Ectodermal cell (in vitro differentiated cells): ENCODE measurements around the gene TMEM151B.

Experiments used
- H3K27ac ChIP-seq: 2 replicates; pipeline ENCODE4 v1.7.0; 2013; ENCODE audit warnings: mild to moderate bottlenecking, low read depth, low read length; ENCODE audit not compliant: insufficient read depth, poor library complexity, severe bottlenecking
- H3K27me3 ChIP-seq: 2 replicates; pipeline ENCODE4 v1.7.0; 2013; ENCODE audit warnings: mild to moderate bottlenecking, low read length; ENCODE audit not compliant: insufficient read depth, control insufficient read depth, poor library complexity, severe bottlenecking
- H3K36me3 ChIP-seq: one replicate; pipeline ENCODE4 v1.7.0; 2013; ENCODE audit warnings: low read length; ENCODE audit not compliant: control insufficient read depth, insufficient read depth
- H3K4me1 ChIP-seq: one replicate; pipeline ENCODE4 v1.7.0; 2013; ENCODE audit warnings: low read length; ENCODE audit not compliant: control insufficient read depth, insufficient read depth
- H3K4me3 ChIP-seq: 2 replicates; pipeline ENCODE4 v1.7.0; 2013; ENCODE audit warnings: low read depth, low read length, control low read depth; ENCODE audit not compliant: insufficient read depth
- H3K9me3 ChIP-seq: 2 replicates; pipeline ENCODE4 v1.7.0; 2013; ENCODE audit warnings: mild to moderate bottlenecking, low read length, moderate library complexity; ENCODE audit not compliant: control insufficient read depth
- WGBS, 2 experiments: methylation state at CpG; one replicate each; pipeline ENCODE4 v1.1.7; 2013; ENCODE audit warnings: missing lambda C conversion rate in 2 of 2; 5-methylcytosine and 5-hydroxymethylcytosine counted together

TMEM151B gene

DNA sequence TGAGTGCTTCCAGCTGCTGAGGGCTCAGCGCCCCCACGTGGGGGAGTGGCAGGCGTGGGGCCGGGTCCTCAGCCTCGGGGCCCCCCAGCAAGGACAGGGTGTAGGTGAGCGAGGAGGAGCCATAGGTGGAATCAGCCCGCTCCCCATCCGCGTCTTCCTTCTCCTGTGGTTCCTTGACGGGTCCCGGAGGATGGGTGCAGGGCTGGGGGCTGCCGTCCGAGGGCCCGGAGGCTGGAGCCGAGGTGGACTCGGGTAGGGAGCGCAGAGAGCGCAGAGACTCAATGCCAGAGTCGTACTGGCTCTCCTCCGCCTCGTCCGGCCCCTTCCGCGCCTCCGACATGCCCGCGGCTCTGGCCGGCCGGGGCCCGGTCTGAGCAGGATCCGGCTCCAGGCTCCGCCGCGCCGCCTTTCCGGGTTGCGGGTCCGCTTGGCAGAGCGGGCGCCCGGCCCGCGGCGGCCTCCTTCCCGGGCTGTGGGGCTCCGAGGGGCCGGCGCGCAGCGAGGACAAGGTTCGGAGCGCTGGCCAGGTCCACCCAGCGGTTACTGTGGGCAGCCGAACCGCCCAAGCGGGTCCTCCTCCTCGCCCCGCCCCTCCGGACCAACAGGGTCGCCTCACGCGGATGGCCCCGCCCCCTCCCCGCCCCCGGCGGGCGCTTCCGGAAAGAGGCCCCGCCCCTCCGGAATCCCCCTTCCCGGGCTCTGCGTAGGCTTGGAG, 5.1 kb upstream of the TMEM151B start, which contains the start of gene NFKBIE:
Gene NFKBIE, minus strand, starts transcription at position 545 of the 715 bp plus-strand sequence. Its CDS starts 205 bp downstream, at position 340.
- Histone ChIP-seq H3K27me3 (peaks cover 15% of the 10 kb centered on the region), H3K9me3 (no peaks in the 10 kb centered on the region), H3K4me3 (peak within 1 kb of the TSS; percentile 66), H3K4me1 (peaks cover 46% of the 10 kb centered on the region), H3K27ac (no peak within 1 kb of the TSS), H3K36me3 (peaks cover 4% of the 10 kb centered on the region)
- WGBS, 2 experiments, result 0 to 1% methylated on average over 72 of the region's 72 CpGs

DNA sequence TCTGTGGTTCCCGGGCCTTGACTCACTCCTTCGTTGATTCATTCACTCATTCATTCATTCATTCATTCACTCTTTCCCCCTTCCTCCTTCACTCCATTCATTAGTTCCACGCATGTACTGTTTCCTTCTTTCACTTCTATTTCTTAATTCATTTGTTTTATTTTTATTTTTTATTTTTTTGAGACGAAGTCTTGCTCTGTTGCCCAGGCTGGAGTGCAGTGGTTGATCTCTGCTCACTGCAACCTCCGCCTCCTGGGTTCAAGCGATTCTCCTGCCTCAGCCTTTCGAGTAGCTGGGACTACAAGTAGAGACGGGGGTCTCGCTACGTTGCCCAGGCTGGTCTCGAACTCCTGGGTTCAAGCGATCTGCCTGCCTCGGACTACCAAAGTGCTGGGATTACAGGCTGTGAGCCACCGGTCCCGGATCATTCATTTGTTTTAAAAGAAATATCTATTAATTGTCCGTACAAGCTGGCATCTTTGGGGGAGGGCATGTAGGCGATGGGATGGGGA, 4.5 kb upstream of the TMEM151B start:
- Histone ChIP-seq H3K9me3 (no peaks in the 10 kb centered on the region), H3K4me3 (peak overlapping the region; percentile 66), H3K36me3 (peaks cover 4% of the 10 kb centered on the region), H3K27me3 (peaks cover 17% of the 10 kb centered on the region), H3K4me1 (peaks cover 46% of the 10 kb centered on the region), H3K27ac (no peak overlapping the region)
- 70 to 73% methylated on average over 17 of the region's 17 CpGs for WGBS, 2 experiments

DNA sequence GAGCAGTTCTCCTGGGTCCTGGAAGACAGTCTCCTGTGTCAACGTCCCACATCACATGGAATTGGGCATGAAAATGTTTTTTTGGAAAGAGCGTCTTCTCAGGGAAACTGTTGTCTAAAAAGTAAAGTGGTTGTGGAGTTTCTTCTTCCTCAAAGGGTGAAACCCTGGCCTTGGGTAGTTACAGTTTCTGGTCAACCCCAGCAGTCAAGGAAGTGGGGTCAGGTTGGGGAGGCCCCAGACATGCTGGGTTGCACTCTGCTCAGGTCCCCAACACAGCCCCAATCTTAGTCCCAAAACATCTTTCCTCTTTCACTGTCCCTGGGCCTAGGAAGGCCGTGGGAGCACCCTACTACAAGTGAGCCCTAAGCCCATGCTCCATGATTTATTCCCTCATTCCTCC, 3.9 kb upstream of the TMEM151B start:
- peaks cover 4% of the 10 kb centered on the region for H3K36me3 ChIP-seq
- H3K27me3 ChIP-seq, result peaks cover 18% of the 10 kb centered on the region
- no peaks in the 10 kb centered on the region for H3K9me3 ChIP-seq
- H3K4me3 ChIP-seq, result no peak overlapping the region
- H3K27ac ChIP-seq, result no peak overlapping the region
- H3K4me1 ChIP-seq, result peaks cover 50% of the 10 kb centered on the region
- 90 to 93% methylated on average over 3 of the region's 3 CpGs for WGBS, 2 experiments

DNA sequence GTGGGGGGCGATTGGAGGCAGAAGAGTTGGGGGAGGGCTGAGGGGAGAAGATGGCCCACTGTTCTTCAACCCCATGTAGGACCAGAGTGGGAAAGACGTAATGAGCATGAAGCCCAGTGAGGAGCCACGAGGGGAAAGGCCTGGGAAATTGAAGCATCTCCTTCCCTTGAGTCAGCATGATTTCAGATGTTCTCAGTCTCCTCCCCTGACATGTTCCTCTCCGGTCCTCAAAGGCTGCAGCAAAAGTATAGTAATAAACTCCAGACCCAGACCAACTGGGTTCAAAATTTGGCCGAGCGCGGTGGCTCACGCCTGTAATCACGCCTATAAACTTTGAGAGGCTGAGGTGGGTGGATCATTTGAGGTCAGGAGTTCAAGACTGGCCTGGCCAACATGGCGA, 3.0 kb upstream of the TMEM151B start:
- 87 to 88% methylated on average over 10 of the region's 10 CpGs for WGBS, 2 experiments
- Histone ChIP-seq H3K27ac (no peak overlapping the region), H3K27me3 (peaks cover 20% of the 10 kb centered on the region)

DNA sequence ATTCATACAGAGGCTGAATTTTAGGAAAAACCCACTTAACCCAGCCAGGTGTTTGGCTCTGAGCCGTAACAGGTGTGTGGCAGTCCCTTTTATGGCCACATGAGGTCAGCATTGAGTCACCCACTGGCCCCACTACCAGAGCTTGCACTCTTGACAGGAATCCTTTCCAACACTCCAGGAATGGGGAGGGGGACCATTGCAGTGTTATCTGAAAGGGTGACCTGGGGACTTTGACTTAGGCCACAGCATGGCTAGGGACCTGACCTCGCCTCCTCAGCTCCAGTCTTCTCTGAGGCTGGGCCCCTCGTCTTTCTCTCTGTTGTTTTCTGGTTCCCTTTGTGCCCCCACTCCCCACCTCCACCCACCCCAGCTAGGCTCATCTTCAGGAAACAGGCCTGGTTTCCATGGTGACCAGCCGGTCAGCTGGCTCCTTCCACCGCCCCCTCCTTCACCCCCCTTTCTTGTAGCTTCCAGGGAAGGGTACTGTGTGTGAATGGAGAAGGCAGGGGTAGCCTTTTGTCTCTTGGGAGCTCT, 2.1 kb upstream of the TMEM151B start:
- Histone ChIP-seq H3K9me3 (no peaks in the 10 kb centered on the region), H3K27me3 (peaks cover 20% of the 10 kb centered on the region), H3K4me1 (peaks cover 42% of the 10 kb centered on the region), H3K27ac (peak overlapping the region; percentile 2), H3K4me3 (no peak overlapping the region), H3K36me3 (no peaks in the 10 kb centered on the region)
- WGBS, 2 experiments, result 5 to 12% methylated on average over 3 to 5 of the region's 5 CpGs

More for the DNA sequence above, 3.0 kb upstream of the TMEM151B start:
- H3K4me3 ChIP-seq, result no peak overlapping the region
- no peaks in the 10 kb centered on the region for H3K9me3 ChIP-seq
- no peaks in the 10 kb centered on the region for H3K36me3 ChIP-seq
- peaks cover 51% of the 10 kb centered on the region for H3K4me1 ChIP-seq

DNA sequence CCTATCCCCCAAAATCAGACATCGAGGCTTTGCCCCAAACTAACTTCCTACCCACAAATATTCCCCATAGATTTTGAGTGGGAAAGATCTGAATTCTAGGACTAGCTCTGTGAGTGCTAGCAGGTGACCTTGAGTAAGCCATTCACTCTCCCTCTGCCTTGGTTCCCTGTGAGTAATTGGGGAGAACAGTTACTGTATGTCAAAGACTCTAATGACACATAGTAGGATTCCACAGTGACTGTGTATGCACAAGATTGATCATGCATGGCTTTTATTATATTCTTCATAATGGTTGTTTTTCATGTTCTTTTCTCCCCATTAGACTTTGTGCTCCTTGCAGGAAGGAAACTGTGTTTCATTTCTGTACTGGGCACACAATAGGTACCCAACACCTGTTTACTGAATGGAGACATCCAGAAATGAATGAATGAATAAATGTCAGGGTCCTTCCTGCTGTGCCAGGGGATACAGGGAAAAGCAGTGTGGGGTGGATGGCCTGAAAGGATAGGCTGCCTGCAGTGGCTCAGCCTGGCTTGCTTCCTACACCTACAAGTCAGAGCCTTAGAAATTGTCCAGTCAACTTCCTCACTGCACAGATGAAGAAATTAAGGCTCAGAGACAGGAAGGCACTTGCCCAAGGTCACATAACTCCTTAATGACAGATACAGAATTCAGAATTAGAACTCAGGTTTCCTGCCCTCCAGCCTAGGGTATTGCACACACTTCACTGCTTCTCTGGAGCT, 901 bp upstream of the TMEM151B start:
- Histone ChIP-seq H3K4me1 (peaks cover 30% of the 10 kb centered on the region), H3K27ac (no peak overlapping the region), H3K4me3 (no peak overlapping the region), H3K27me3 (peaks cover 22% of the 10 kb centered on the region), H3K36me3 (no peaks in the 10 kb centered on the region), H3K9me3 (no peaks in the 10 kb centered on the region)
- 86 to 100% methylated on average over 1 of the region's 1 CpG for WGBS, 2 experiments

DNA sequence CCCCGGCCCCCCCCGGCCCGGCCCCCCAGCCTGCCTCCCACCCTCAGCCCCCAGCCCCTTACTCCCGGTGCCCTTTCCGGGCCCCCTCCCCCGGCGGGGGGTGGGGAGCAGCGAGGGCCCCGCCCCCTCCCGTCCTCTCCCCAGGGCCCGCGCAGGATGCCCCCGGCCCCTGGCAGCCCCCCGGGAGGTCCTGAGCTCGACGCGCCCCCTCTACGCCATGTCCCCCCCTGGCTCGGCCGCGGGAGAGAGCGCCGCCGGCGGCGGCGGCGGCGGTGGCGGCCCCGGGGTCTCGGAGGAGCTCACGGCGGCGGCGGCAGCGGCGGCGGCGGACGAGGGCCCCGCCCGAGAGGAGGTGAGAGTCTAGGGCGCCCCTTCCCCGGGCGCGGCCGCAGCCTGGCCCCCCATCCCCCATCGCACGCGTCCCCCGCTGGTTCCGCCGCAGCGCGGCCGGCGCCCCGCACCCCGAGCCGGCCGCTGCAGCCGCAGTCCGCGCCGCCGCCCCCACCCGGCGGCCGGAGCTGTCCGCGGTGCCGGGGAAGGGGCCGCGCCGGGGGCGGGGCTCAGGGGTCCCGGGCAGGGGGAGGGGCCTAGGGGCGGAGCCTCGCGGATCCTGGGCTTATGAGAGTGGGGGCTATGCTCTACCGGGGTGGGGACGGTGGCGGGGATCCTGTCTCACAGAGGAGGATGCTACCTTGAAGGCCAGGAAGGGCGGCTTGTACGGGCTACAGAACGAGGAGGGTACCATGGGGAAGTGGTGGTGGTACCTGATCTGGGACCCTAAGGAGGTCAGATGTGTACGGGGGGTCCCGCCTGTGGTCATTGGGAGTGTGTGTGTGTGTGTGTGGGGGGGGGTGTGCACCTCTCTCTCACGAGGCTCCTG, 516 bp downstream of the TMEM151B start:
- no peaks in the 10 kb centered on the region for H3K36me3 ChIP-seq
- H3K27ac ChIP-seq, result no peak overlapping the region
- H3K27me3 ChIP-seq, result peaks cover 36% of the 10 kb centered on the region
- no peaks in the 10 kb centered on the region for H3K9me3 ChIP-seq
- peaks cover 25% of the 10 kb centered on the region for H3K4me1 ChIP-seq
- 1 to 3% methylated on average over 84 to 90 of the region's 90 CpGs for WGBS, 2 experiments
- H3K4me3 ChIP-seq, result peak overlapping the region; percentile 36

DNA sequence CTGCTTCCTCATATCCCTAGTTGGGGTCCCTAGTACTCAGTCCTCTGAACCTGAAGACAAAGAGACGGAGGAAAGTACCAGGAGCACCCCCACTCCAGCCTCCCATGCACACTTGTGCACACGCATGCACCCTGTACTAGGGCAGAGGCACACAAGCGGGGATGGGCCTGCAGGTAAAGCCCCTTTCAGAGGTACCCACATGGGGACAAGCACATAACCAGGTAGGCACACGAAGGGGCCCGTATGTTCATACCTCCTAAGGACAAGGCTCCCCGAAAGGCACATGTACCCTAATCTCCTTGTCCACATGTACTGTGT, 1.1 kb downstream of the TMEM151B start:
- 86 to 89% methylated on average over 6 of the region's 6 CpGs for WGBS, 2 experiments
- peaks cover 25% of the 10 kb centered on the region for H3K4me1 ChIP-seq
- no peaks in the 10 kb centered on the region for H3K36me3 ChIP-seq
- no peak overlapping the region for H3K4me3 ChIP-seq
- H3K27ac ChIP-seq, result no peak overlapping the region
- peaks cover 42% of the 10 kb centered on the region for H3K27me3 ChIP-seq
- H3K9me3 ChIP-seq, result no peaks in the 10 kb centered on the region

DNA sequence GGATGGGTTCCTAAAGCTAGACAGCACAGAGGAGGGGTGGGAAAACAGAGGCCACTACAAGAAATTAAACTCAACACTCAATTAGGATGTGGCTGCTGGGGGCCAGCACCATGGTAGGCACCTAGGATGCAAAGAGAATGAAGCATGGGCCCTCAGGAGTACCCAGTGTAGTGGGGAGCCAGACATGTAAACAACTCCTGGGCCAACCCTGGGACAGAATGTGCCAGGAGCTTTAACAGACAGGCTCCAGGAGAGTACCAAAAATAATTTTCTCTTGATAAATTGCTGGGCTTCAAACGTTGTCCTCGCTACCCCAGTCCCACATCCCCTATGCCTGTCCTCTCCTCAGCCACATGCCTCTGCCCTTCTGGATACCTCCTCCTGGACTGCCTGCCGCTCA, 1.7 kb downstream of the TMEM151B start:
- 74 to 82% methylated on average over 3 of the region's 3 CpGs for WGBS, 2 experiments
- H3K4me3 ChIP-seq, result no peak overlapping the region
- H3K36me3 ChIP-seq, result no peaks in the 10 kb centered on the region
- H3K9me3 ChIP-seq, result no peaks in the 10 kb centered on the region
- H3K27ac ChIP-seq, result no peak overlapping the region
- H3K27me3 ChIP-seq, result peaks cover 47% of the 10 kb centered on the region
- H3K4me1 ChIP-seq, result peaks cover 25% of the 10 kb centered on the region
